CD4-positive, alpha-beta T cell (primary cell): ENCODE data around the gene RRM2. TPM values are rescaled to one million over a fixed set of nuclear protein-coding genes. Genes with fewer than 3 reads are reported as not detected.

Experiments
- ATAC-seq: fragments of 200-7000 bp; cut with Tn5 transposase; one replicate; pipeline ENCODE4 v1.10.0; 2022; ENCODE audit warnings: mild to moderate bottlenecking; ENCODE audit not compliant: poor library complexity
- CTCF ChIA-PET: fragments of 350-600 bp; sonication (Branson Sonifier 250); formaldehyde crosslinking; loops from one replicate; lab custom pipeline; 2021; ENCODE audit warnings: antibody characterized with exemption, inconsistent platforms; lab: Charles Lee
- POLR2A ChIA-PET: fragments of 350-600 bp; sonication (Branson Sonifier 250); formaldehyde crosslinking; loops from one replicate; lab custom pipeline; 2021; ENCODE audit warnings: antibody characterized with exemption, inconsistent platforms; lab: Charles Lee
- DNase-seq, 14 experiments: peaks; one replicate each; pipeline ENCODE4 v3.0.0-alpha.2; 2013 to 2020; ENCODE audit warnings: mixed read lengths in 2 of 14
- H3K27ac ChIP-seq, 2 donors: one replicate each; pipeline versions ENCODE4 v1.5.1 to v1.7.0; 2013; ENCODE audit warnings: low read length in 2 of 2, low read depth in 1 of 2, mild to moderate bottlenecking in 1 of 2
- H3K27me3 ChIP-seq, 2 experiments: 1 replicate in 1 of 2; 2 replicates in 1 of 2; pipeline versions ENCODE4 v1.6.1 to v1.7.0; 2013; ENCODE audit warnings: low read length in 2 of 2, control low read depth in 1 of 2, mild to moderate bottlenecking in 1 of 2, moderate library complexity in 1 of 2; ENCODE audit not compliant: insufficient read depth in 2 of 2, control insufficient read depth in 1 of 2
- H3K36me3 ChIP-seq: one replicate; pipeline ENCODE4 v1.6.1; 2013; ENCODE audit warnings: low read length, control low read depth; ENCODE audit not compliant: insufficient read depth
- H3K4me1 ChIP-seq: one replicate; pipeline ENCODE4 v1.6.1; 2013; ENCODE audit warnings: low read length, control low read depth; ENCODE audit not compliant: insufficient read depth
- H3K4me3 ChIP-seq: one replicate; pipeline ENCODE4 v1.5.1; 2013; ENCODE audit warnings: mild to moderate bottlenecking, low read length, moderate library complexity
- H3K9me3 ChIP-seq, 2 experiments: 1 replicate in 1 of 2; 2 replicates in 1 of 2; pipeline versions ENCODE4 v1.6.1 to v1.7.0; 2013; ENCODE audit warnings: low read length in 2 of 2, mild to moderate bottlenecking in 2 of 2, control low read depth in 1 of 2, moderate library complexity in 1 of 2; ENCODE audit not compliant: control insufficient read depth in 1 of 2, insufficient read depth in 1 of 2
- H3K27ac Mint-ChIP-seq: one replicate; pipeline ENCODE4 v1.8.0; 2020; ENCODE audit warnings: mixed read lengths
- H3K27me3 Mint-ChIP-seq: one replicate; pipeline ENCODE4 v1.8.0; 2021; ENCODE audit warnings: mixed read lengths
- H3K36me3 Mint-ChIP-seq: one replicate; pipeline ENCODE4 v1.8.0; 2021; ENCODE audit warnings: low read depth, mixed read lengths
- H3K4me1 Mint-ChIP-seq: one replicate; pipeline ENCODE4 v1.8.0; 2021; ENCODE audit warnings: low read depth, mixed read lengths
- H3K4me3 Mint-ChIP-seq: one replicate; pipeline ENCODE4 v1.8.0; 2020; ENCODE audit warnings: mild to moderate bottlenecking, mixed read lengths
- H3K9me3 Mint-ChIP-seq: one replicate; pipeline ENCODE4 v1.8.0; 2020; ENCODE audit warnings: mixed read lengths
- intact Hi-C, 2 experiments: fragments of 100-400 bp; cut with DNase I in 1 of 2; cut with micrococcal nuclease in 1 of 2; formaldehyde crosslinking; loops; one replicate each; pipeline versions ENCODE4 v1.15.1 to v1.9.0; 2023 to 2025; cut with DNase I, micrococcal nuclease
- total RNA-seq, 174 experiments: library from RNA in 2 of 174; stranded (reverse) in 2 of 174; gene quantifications; one replicate each; pipeline ENCODE4 v1.2.3 and lab custom pipeline; 2021 to 2026
- TF ChIP-seq, protein P1 (sequence below): fragments of 200-600 bp; IDR thresholded peaks from one replicate; pipeline ENCODE4 v1.8.0; 2022; ENCODE audit warnings: antibody characterized with exemption, mild to moderate bottlenecking

Gene RRM2
- total RNA-seq, 2 experiments from 2014 or later, result 1.4 to 1.6 TPM

DNA sequence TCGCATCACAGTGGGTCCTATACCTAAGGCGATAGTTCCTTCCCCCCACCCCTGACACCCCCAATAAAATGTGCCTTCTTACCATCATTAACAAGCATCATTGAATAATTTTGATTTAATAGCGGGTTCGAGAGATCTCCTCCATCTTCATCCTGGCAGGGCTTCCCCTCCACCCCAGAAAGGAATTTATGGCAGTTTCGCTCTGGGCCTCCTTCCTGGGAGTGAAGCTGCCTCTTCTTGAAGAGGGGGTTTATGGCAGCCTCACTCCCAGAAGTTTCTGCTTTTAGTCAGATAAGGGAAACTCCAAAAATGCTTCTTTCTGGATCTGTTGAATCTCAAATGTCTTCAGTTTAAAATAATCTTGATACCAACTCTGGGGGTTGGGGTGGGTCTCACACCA lies 45.7 kb downstream of the RRM2 start:
- intact Hi-C loops, result no loop called here
- ChIA-PET CTCF (no interaction called here), POLR2A (no interaction called here)
- Mint-ChIP-seq H3K27me3 (no peaks in the 10 kb centered on the region), H3K27ac (no peak overlapping the region), H3K36me3 (no peaks in the 10 kb centered on the region), H3K4me3 (no peak overlapping the region), H3K9me3 (no peaks in the 10 kb centered on the region), H3K4me1 (no peaks in the 10 kb centered on the region)
- no peaks in the 10 kb centered on the region for H3K27me3 ChIP-seq
- no peak overlapping the region for H3K27ac ChIP-seq
- H3K4me3 ChIP-seq, result no peak overlapping the region
- DNase-seq (no peak), ATAC-seq (no peak)
- no peaks in the 10 kb centered on the region for H3K36me3 ChIP-seq
- H3K4me1 ChIP-seq, result peaks cover 3% of the 10 kb centered on the region
- TF ChIP-seq, protein P1, sequence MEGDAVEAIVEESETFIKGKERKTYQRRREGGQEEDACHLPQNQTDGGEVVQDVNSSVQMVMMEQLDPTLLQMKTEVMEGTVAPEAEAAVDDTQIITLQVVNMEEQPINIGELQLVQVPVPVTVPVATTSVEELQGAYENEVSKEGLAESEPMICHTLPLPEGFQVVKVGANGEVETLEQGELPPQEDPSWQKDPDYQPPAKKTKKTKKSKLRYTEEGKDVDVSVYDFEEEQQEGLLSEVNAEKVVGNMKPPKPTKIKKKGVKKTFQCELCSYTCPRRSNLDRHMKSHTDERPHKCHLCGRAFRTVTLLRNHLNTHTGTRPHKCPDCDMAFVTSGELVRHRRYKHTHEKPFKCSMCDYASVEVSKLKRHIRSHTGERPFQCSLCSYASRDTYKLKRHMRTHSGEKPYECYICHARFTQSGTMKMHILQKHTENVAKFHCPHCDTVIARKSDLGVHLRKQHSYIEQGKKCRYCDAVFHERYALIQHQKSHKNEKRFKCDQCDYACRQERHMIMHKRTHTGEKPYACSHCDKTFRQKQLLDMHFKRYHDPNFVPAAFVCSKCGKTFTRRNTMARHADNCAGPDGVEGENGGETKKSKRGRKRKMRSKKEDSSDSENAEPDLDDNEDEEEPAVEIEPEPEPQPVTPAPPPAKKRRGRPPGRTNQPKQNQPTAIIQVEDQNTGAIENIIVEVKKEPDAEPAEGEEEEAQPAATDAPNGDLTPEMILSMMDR, result no peak
- H3K9me3 ChIP-seq, result no peaks in the 10 kb centered on the region

GRCh38 chr2:10169053-10169578 lies 46.6 kb downstream of the RRM2 start:
- CTCF ChIA-PET, result no interaction called here
- ATAC-seq (no peak), DNase-seq (no peak)
- Mint-ChIP-seq H3K27ac (no peak overlapping the region), H3K36me3 (no peaks in the 10 kb centered on the region), H3K4me1 (no peaks in the 10 kb centered on the region), H3K4me3 (no peak overlapping the region), H3K27me3 (no peaks in the 10 kb centered on the region), H3K9me3 (no peaks in the 10 kb centered on the region)
- H3K27ac ChIP-seq, result no peak overlapping the region
- H3K4me3 ChIP-seq, result no peak overlapping the region
- POLR2A ChIA-PET, result no interaction called here
- no peaks in the 10 kb centered on the region for H3K36me3 ChIP-seq
- no peaks in the 10 kb centered on the region for H3K27me3 ChIP-seq
- intact Hi-C loops, result no loop called here
- no peaks in the 10 kb centered on the region for H3K9me3 ChIP-seq
- H3K4me1 ChIP-seq, result peaks cover 2% of the 10 kb centered on the region
- TF ChIP-seq, protein P1, result no peak

- ATAC-seq (no peak), DNase-seq (no peak)
- ChIA-PET POLR2A (no interaction called here), CTCF (no interaction called here)
- H3K4me1 Mint-ChIP-seq, result no peaks in the 10 kb centered on the region
- no peaks in the 10 kb centered on the region for H3K36me3 Mint-ChIP-seq
- H3K4me3 ChIP-seq, result no peak overlapping the region
- H3K9me3 Mint-ChIP-seq, result no peaks in the 10 kb centered on the region
- H3K27ac ChIP-seq, result no peak overlapping the region
- intact Hi-C loops, result no loop called here
- no peaks in the 10 kb centered on the region for H3K36me3 ChIP-seq
- no peaks in the 10 kb centered on the region for H3K27me3 Mint-ChIP-seq
- no peak overlapping the region for H3K4me3 Mint-ChIP-seq
- H3K4me1 ChIP-seq, result no peaks in the 10 kb centered on the region
- TF ChIP-seq, protein P1, result no peak
- H3K9me3 ChIP-seq, result no peaks in the 10 kb centered on the region
- H3K27me3 ChIP-seq, result no peaks in the 10 kb centered on the region
- no peak overlapping the region for H3K27ac Mint-ChIP-seq
These were observed 47.0 kb downstream of the RRM2 start for GRCh38 chr2:10169581-10169980.
